ENCODE measurements around the gene RASGRP4.

DNA sequence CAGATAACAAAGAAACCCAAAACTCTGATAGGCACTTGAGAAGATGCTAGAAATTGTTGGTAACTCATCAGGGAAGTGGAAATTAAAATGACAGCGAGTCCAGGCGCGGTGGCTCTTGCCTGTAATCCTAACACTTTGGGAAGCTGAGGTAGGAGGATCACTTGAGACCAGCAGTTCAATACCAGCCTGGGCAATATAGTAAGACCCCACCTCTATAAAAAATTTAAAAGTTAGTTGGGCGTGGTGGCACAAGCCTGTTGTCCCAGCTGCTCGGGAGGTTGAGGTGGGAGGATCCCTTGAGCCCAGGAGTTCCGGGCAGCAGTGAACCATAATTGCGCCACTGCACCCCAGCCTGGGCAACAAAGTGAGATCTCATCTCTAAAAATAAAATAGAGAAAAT lies 4.9 kb upstream of the RASGRP4 start:
- TF ChIP-seq GATA2 (IDR thresholded peaks at IDR 0.05; ENCODE audit: low read depth, low read length), result no peak
- no peak for TF ChIP-seq GATA3 (IDR thresholded peaks at IDR 0.05; ENCODE audit: low read depth, low read length)
